SK-N-SH (cell line): Measurements from ENCODE around the gene KDM4C. TPM values are rescaled to one million over a fixed set of nuclear protein-coding genes. Genes with fewer than 3 reads are reported as not detected.

Experiments used
- CTCF ChIA-PET: fragments of 300-600, 350-600 bp; formaldehyde crosslinking; extraction: SDS; loops from one replicate; lab custom pipeline; 2021; lab: Yijun Ruan, JAX
- POLR2A ChIA-PET: fragments of 350-600 bp; sonication (Branson Sonifier 250); formaldehyde crosslinking; extraction: SDS; loops from one replicate; lab custom pipeline; 2020; ENCODE audit warnings: antibody characterized with exemption, inconsistent platforms; lab: Yijun Ruan, JAX
- DNase-seq: peaks from one replicate; pipeline ENCODE4 v3.0.0; 2012
- H2AFZ ChIP-seq: fragments of 200-600 bp; sonication (generic); 2 replicates; pipeline ENCODE4 v1.8.1; 2016; ENCODE audit warnings: antibody characterized with exemption, mild to moderate bottlenecking, low read depth
- H3F3A ChIP-seq: fragments of 200-600 bp; sonication (generic); replicated peaks from 2 replicates; pipeline ENCODE3; 2016; ENCODE audit warnings: antibody characterized with exemption, mild to moderate bottlenecking; ENCODE audit not compliant: insufficient read depth
- H3K27ac ChIP-seq, 2 experiments: fragments of 200-500 bp in 1 of 2; fragments of 200-600 bp in 1 of 2; sonication (Bioruptor generic) in 1 of 2; sonication (generic), shearing (Covaris generic) in 1 of 2; 2 replicates each; pipeline versions ENCODE4 v1.5.1 to v1.6.1; 2014 to 2016; ENCODE audit warnings: low read depth in 2 of 2, inconsistent platforms in 1 of 2, low read length in 1 of 2, mild to moderate bottlenecking in 1 of 2, mixed read lengths in 1 of 2
- H3K27me3 ChIP-seq: fragments of 200-600 bp; sonication (generic), shearing (Covaris generic); 2 replicates; pipeline ENCODE4 v1.6.1; 2016; ENCODE audit warnings: mixed run types; ENCODE audit not compliant: insufficient read depth
- H3K36me3 ChIP-seq, 2 experiments: fragments of 200-500 bp in 1 of 2; fragments of 200-600 bp in 1 of 2; sonication (Bioruptor generic) in 1 of 2; sonication (generic) in 1 of 2; replicated peaks in 1 of 2; 2 replicates each; pipeline versions ENCODE3 to v1.5.1; 2014 to 2016; ENCODE audit warnings: low read length in 1 of 2, mild to moderate bottlenecking in 1 of 2; ENCODE audit not compliant: insufficient read depth in 2 of 2, control insufficient read depth in 1 of 2
- H3K4me1 ChIP-seq, 2 experiments: fragments of 200-500 bp in 1 of 2; fragments of 200-600 bp in 1 of 2; sonication (Bioruptor generic) in 1 of 2; sonication (generic), shearing (Covaris generic) in 1 of 2; 2 replicates each; pipeline versions ENCODE4 v1.5.1 to v1.6.1; 2014 to 2016; ENCODE audit warnings: low read depth in 1 of 2, low read length in 1 of 2, mixed run types in 1 of 2; ENCODE audit not compliant: insufficient read depth in 2 of 2, control insufficient read depth in 1 of 2
- H3K4me2 ChIP-seq: fragments of 200-600 bp; sonication (generic), shearing (Covaris generic); 2 replicates; pipeline ENCODE4 v1.6.1; 2017; ENCODE audit warnings: mixed run types
- H3K4me3 ChIP-seq, 2 experiments: fragments of 200-500 bp in 1 of 2; fragments of 200-600 bp in 1 of 2; sonication (Bioruptor generic) in 1 of 2; sonication (generic), shearing (Covaris generic) in 1 of 2; 2 replicates each; pipeline versions ENCODE4 v1.5.1 to v1.8.1; 2014 to 2016; ENCODE audit warnings: low read depth in 2 of 2, inconsistent platforms in 1 of 2, low read length in 1 of 2, mild to moderate bottlenecking in 1 of 2, mixed read lengths in 1 of 2, moderate library complexity in 1 of 2
- H3K79me2 ChIP-seq: fragments of 200-600 bp; sonication (generic); 2 replicates; pipeline ENCODE4 v1.8.1; 2017; ENCODE audit warnings: mild to moderate bottlenecking; ENCODE audit not compliant: insufficient read depth
- H3K9ac ChIP-seq: fragments of 200-600 bp; sonication (generic); 2 replicates; pipeline ENCODE4 v1.6.1; 2017; ENCODE audit warnings: mixed run types
- H3K9me2 ChIP-seq: fragments of 200-600 bp; sonication (generic); 2 replicates; pipeline ENCODE4 v1.6.1; 2017; ENCODE audit warnings: mixed run types
- H3K9me3 ChIP-seq: fragments of 200-600 bp; sonication (generic); 2 replicates; pipeline ENCODE4 v1.6.1; 2017; ENCODE audit warnings: mixed run types, mild to moderate bottlenecking, moderate library complexity
- H4K20me1 ChIP-seq: fragments of 200-600 bp; sonication (generic); 2 replicates; pipeline ENCODE4 v1.6.1; 2017; ENCODE audit warnings: mild to moderate bottlenecking, mixed run types; ENCODE audit not compliant: insufficient read depth
- CHD2 ChIP-seq: fragments of 150-350 bp; IDR thresholded peaks from 2 replicates; pipeline ENCODE4 v1.6.1; 2018; ENCODE audit warnings: low read length; ENCODE audit not compliant: partially characterized antibody
- CTCF ChIP-seq: fragments of 200-600 bp; sonication (generic); IDR thresholded peaks from 2 replicates; pipeline ENCODE4 v1.6.1; 2017; ENCODE audit warnings: antibody characterized with exemption, mild to moderate bottlenecking, moderate library complexity
- FOSL2 ChIP-seq: IDR thresholded peaks from 2 replicates; pipeline ENCODE4 v1.4.0; 2012; ENCODE audit warnings: low read depth, mild to moderate bottlenecking, moderate library complexity, borderline replicate concordance
- FOXJ3 ChIP-seq: sonication (generic); formaldehyde crosslinking; IDR thresholded peaks from 2 replicates; pipeline ENCODE4 v1.5.1; 2020; ENCODE audit warnings: mild to moderate bottlenecking, missing genetic modification reagents
- GABPA ChIP-seq: IDR thresholded peaks from 2 replicates; pipeline ENCODE4 v1.4.0; 2012; ENCODE audit warnings: low read depth, mild to moderate bottlenecking
- NFIC ChIP-seq: IDR thresholded peaks from 2 replicates; pipeline ENCODE4 v1.4.0; 2012; ENCODE audit warnings: borderline replicate concordance
- NRF1 ChIP-seq: IDR thresholded peaks from 2 replicates; pipeline ENCODE4 v1.6.1; 2012; ENCODE audit warnings: low read depth, mild to moderate bottlenecking, low read length
- POLR2AphosphoS5 ChIP-seq: IDR thresholded peaks from 2 replicates; pipeline ENCODE4 v1.6.1; 2012; ENCODE audit warnings: low read depth, low read length
- REST ChIP-seq: IDR thresholded peaks from 2 replicates; pipeline ENCODE4 v1.6.1; 2012; ENCODE audit warnings: mild to moderate bottlenecking, low read depth, low read length, moderate library complexity
- WGBS: methylation state at CpG from one replicate; pipeline ENCODE4 v1.1.6; 2017; ENCODE audit warnings: low lambda C conversion rate; 5-methylcytosine and 5-hydroxymethylcytosine counted together
- polyA plus RNA-seq, 3 experiments: library from polyadenylated mRNA; depleted of rRNA; stranded (reverse); fragments of >200 nt; gene quantifications; 2 replicates each; pipeline ENCODE4 v1.2.3, GENCODE V29; 2012

The KDM4C gene
- polyA plus RNA-seq, 1 of the 3 experiments (the other 2 are of a cell fraction) = 9.4 TPM

- no peak for TF ChIP-seq CTCF
- no peak for TF ChIP-seq FOSL2
- no peak for TF ChIP-seq NRF1
Measured at GRCh38 chr9:6819529-6819928, 61.8 kb downstream of the KDM4C start (continued).

GRCh38 chr9:6822696-6823095, 64.9 kb downstream of the KDM4C start:
- Histone ChIP-seq H3K9me3 (no peaks in the 10 kb centered on the region), H3F3A (no peaks in the 10 kb centered on the region)
- TF ChIP-seq CTCF (no peak), POLR2AphosphoS5 (no peak), FOSL2 (no peak), FOXJ3 (CRISPR knock-in tag) (no peak), NFIC (no peak), GABPA (no peak), NRF1 (no peak), REST (no peak), CHD2 (no peak)
- TF ChIP-seq, all 33 proteins: peak for 0
- H3K27me3 ChIP-seq = no peaks in the 10 kb centered on the region
- H3K4me3 ChIP-seq = no peak overlapping the region
- WGBS = 81% methylated on average over 3 of the region's 3 CpGs
- peaks cover 3 to 7% of the 10 kb centered on the region in 2 experiments for H3K36me3 ChIP-seq
- CTCF ChIA-PET = interaction anchor here (1.0 to 1.2 kb wide), 2 partner anchors 20 to 230 kb away, joined by 3 to 7 read pairs; no protein-coding TSS in a partner anchor
- no peak overlapping the region for H3K27ac ChIP-seq
- no peak overlapping the region for H3K4me2 ChIP-seq
- POLR2A ChIA-PET = no interaction called here
- H3K4me1 ChIP-seq = no peaks in the 10 kb centered on the region
- H3K9me2 ChIP-seq = no peaks in the 10 kb centered on the region
- no peak overlapping the region for H2AFZ ChIP-seq
- no peak overlapping the region for H3K9ac ChIP-seq
- H4K20me1 ChIP-seq = no peaks in the 10 kb centered on the region
- no peak for DNase-seq
- no peaks in the 10 kb centered on the region for H3K79me2 ChIP-seq
